Liver (tissue), 9 donors: ENCODE measurements around the gene C10orf53. TPM values are rescaled to one million over a fixed set of nuclear protein-coding genes. Genes with fewer than 3 reads are reported as not detected.

ENCODE experiments used
- DNase-seq: peaks from one replicate; pipeline ENCODE4 v3.0.0-alpha.2; 2017; ENCODE audit warnings: low spot score
- H3K27ac ChIP-seq, 2 donors: one replicate each; pipeline ENCODE4 v1.7.0; 2013; ENCODE audit warnings: inconsistent platforms in 2 of 2, low read length in 2 of 2, control low read depth in 1 of 2, low read depth in 1 of 2, mild to moderate bottlenecking in 1 of 2
- H3K27me3 ChIP-seq, 4 donors: one replicate each; pipeline versions ENCODE4 v1.6.1 to v1.7.0; 2013; ENCODE audit warnings: low read length in 3 of 4, inconsistent platforms in 1 of 4, mild to moderate bottlenecking in 1 of 4, moderate library complexity in 1 of 4; ENCODE audit not compliant: control insufficient read depth in 4 of 4, insufficient read depth in 4 of 4
- H3K36me3 ChIP-seq, 4 donors: one replicate each; pipeline versions ENCODE4 v1.6.1 to v1.7.0; 2013; ENCODE audit warnings: low read length in 3 of 4, mild to moderate bottlenecking in 3 of 4, low read depth in 1 of 4, moderate library complexity in 1 of 4; ENCODE audit not compliant: control insufficient read depth in 4 of 4, insufficient read depth in 3 of 4
- H3K4me1 ChIP-seq, 4 donors: one replicate each; pipeline versions ENCODE4 v1.6.1 to v1.7.0; 2013; ENCODE audit warnings: low read length in 3 of 4, mild to moderate bottlenecking in 3 of 4, moderate library complexity in 1 of 4; ENCODE audit not compliant: control insufficient read depth in 4 of 4, insufficient read depth in 4 of 4
- H3K4me3 ChIP-seq, 3 donors: one replicate each; pipeline versions ENCODE4 v1.6.1 to v1.7.0; 2013; ENCODE audit warnings: low read length in 3 of 3, control low read depth in 1 of 3, low read depth in 1 of 3, mild to moderate bottlenecking in 1 of 3
- H3K9ac ChIP-seq, 2 donors: one replicate each; pipeline ENCODE4 v1.7.0; 2013; ENCODE audit warnings: low read length in 2 of 2, mild to moderate bottlenecking in 2 of 2, moderate library complexity in 2 of 2, control low read depth in 1 of 2, low read depth in 1 of 2
- H3K9me3 ChIP-seq, 4 donors: one replicate each; pipeline versions ENCODE4 v1.6.1 to v1.7.0; 2013; ENCODE audit warnings: low read length in 3 of 4; ENCODE audit not compliant: control insufficient read depth in 4 of 4
- EGR1 ChIP-seq, 2 donors: IDR thresholded peaks; 2 replicates each; pipeline ENCODE4 v1.6.1; 2016 to 2018; ENCODE audit warnings: antibody characterized with exemption in 2 of 2, low read depth in 2 of 2
- FOXA1 ChIP-seq: IDR thresholded peaks from 2 replicates; pipeline ENCODE4 v1.6.1; 2016; ENCODE audit warnings: antibody characterized with exemption
- FOXA2 ChIP-seq: IDR thresholded peaks from 2 replicates; pipeline ENCODE4 v1.6.1; 2016; ENCODE audit warnings: antibody characterized with exemption
- GABPA ChIP-seq, 2 donors: IDR thresholded peaks in 1 of 2; conservative IDR thresholded peaks in 1 of 2; 2 replicates each; pipeline ENCODE4 v1.6.1; 2016; ENCODE audit warnings: antibody characterized with exemption in 2 of 2, mild to moderate bottlenecking in 1 of 2, moderate library complexity in 1 of 2
- HNF4A ChIP-seq, 2 donors: conservative IDR thresholded peaks; 2 replicates each; pipeline ENCODE4 v1.6.1; 2016; ENCODE audit warnings: antibody characterized with exemption in 2 of 2, mild to moderate bottlenecking in 2 of 2
- HNF4G ChIP-seq: IDR thresholded peaks from 2 replicates; pipeline ENCODE4 v1.6.1; 2016; ENCODE audit warnings: antibody characterized with exemption
- JUND ChIP-seq, 2 donors: IDR thresholded peaks; 2 replicates each; pipeline ENCODE4 v1.6.1; 2016; ENCODE audit warnings: antibody characterized with exemption in 2 of 2
- NR2F2 ChIP-seq: IDR thresholded peaks from 2 replicates; pipeline ENCODE4 v1.6.1; 2016; ENCODE audit warnings: antibody characterized with exemption
- RAD21 ChIP-seq, 2 donors: IDR thresholded peaks; 2 replicates each; pipeline ENCODE4 v1.6.1; 2016; ENCODE audit warnings: antibody characterized with exemption in 2 of 2, mild to moderate bottlenecking in 2 of 2
- RXRA ChIP-seq, 2 donors: IDR thresholded peaks; 2 replicates each; pipeline ENCODE4 v1.6.1; 2017 to 2018; ENCODE audit warnings: antibody characterized with exemption in 2 of 2, mild to moderate bottlenecking in 1 of 2
- SP1 ChIP-seq: IDR thresholded peaks from 2 replicates; pipeline ENCODE4 v1.6.1; 2018; ENCODE audit warnings: antibody characterized with exemption, mild to moderate bottlenecking
- TAF1 ChIP-seq: conservative IDR thresholded peaks from 2 replicates; pipeline ENCODE4 v1.6.1; 2016; ENCODE audit warnings: antibody characterized with exemption, mild to moderate bottlenecking
- YY1 ChIP-seq: IDR thresholded peaks from 2 replicates; pipeline ENCODE4 v1.6.1; 2016; ENCODE audit warnings: antibody characterized with exemption, mild to moderate bottlenecking
- WGBS: extraction: QIAGEN DNeasy Blood & Tissue Kit; methylation state at CpG from one replicate; pipeline ENCODE4 v1.1.7; 2013; 5-methylcytosine and 5-hydroxymethylcytosine counted together
- polyA plus RNA-seq, 2 donors: library from polyadenylated mRNA; stranded (reverse) in 1 of 2; unstranded in 1 of 2; fragments of 200-250 nt in 1 of 2; fragments of >200 nt in 1 of 2; fragmentation: Nextera tagmentation in 1 of 2; extraction: Ambion mirVana in 1 of 2; gene quantifications; one replicate each; pipeline versions ENCODE4 v1.2.1 to v1.2.3, GENCODE V29; 2013 to 2015
- total RNA-seq, 2 donors: library from RNA; depleted of rRNA; stranded (reverse); fragments of >200 nt; gene quantifications; one replicate each; pipeline ENCODE4 v1.2.3, GENCODE V29; 2014
- TF ChIP-seq, protein P1 (sequence below): IDR thresholded peaks from 2 replicates; pipeline ENCODE4 v1.6.1; 2016; ENCODE audit warnings: antibody characterized with exemption
- TF ChIP-seq, protein P2 (sequence below): IDR thresholded peaks from 2 replicates; pipeline ENCODE4 v1.6.1; 2016; ENCODE audit warnings: antibody characterized with exemption
- TF ChIP-seq, protein P3 (sequence below): IDR thresholded peaks from 2 replicates; pipeline ENCODE4 v1.6.1; 2016; ENCODE audit warnings: antibody characterized with exemption
- TF ChIP-seq, protein P4 (sequence below): IDR thresholded peaks from 2 replicates; pipeline ENCODE4 v1.6.1; 2016; ENCODE audit warnings: antibody characterized with exemption, mild to moderate bottlenecking
- TF ChIP-seq, protein P5 (sequence below): fragments of 150-350 bp; IDR thresholded peaks from 2 replicates; pipeline ENCODE4 v1.5.1; 2017; ENCODE audit warnings: improper control_type of control experiment, low read depth, low read length; ENCODE audit not compliant: missing input control
- donor health status: healthy.
- donor health status: healthy.
- donor health status: healthy.
- donor health status: healthy.
- donor health status: healthy.

C10orf53 gene
- total and polyA plus RNA-seq, 4 donors: not detected

DNA sequence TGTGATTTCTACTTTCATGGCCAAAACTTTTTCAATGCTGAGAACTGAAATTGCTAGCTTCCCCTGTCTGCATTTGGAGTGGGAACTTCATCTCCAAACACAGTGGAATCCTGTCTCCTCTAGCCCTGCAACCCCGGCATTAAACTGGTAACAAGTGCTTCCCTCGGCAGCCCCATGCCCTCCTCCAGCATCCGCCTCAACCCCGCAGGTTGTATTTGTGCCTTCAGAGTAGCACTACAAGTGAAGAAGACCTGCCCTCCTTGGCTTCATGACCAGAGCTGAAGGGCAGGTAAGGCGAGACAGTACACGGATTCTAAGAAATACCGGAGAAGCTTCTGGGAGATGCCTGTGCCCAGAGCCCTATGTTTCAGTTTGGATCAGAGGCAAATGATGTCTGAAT, 16.9 kb downstream of the C10orf53 start:
- Histone ChIP-seq H3K4me1 (no peaks in the 10 kb centered on the region), H3K9ac (no peak overlapping the region), H3K4me3 (no peak overlapping the region), H3K36me3 (no peaks in the 10 kb centered on the region), H3K27me3 (peaks cover 0 to 5% (median 0%) of the 10 kb centered on the region in 4 donors), H3K9me3 (no peaks in the 10 kb centered on the region), H3K27ac (no peak overlapping the region)
- TF ChIP-seq HNF4A (conservative IDR thresholded peaks at IDR 0.05) (no peak), NR2F2 (no peak), SP1 (no peak), JUND (IDR thresholded peaks at IDR 0.05) (no peak), RAD21 (IDR thresholded peaks at IDR 0.05) (no peak), YY1 (no peak), FOXA2 (no peak), GABPA (IDR thresholded peaks at IDR 0.05 in 1 of 2, conservative IDR thresholded peaks at IDR 0.05 in 1 of 2) (no peak), RXRA (IDR thresholded peaks at IDR 0.05) (no peak), TAF1 (no peak), HNF4G (no peak)
- TF ChIP-seq, protein P1, sequence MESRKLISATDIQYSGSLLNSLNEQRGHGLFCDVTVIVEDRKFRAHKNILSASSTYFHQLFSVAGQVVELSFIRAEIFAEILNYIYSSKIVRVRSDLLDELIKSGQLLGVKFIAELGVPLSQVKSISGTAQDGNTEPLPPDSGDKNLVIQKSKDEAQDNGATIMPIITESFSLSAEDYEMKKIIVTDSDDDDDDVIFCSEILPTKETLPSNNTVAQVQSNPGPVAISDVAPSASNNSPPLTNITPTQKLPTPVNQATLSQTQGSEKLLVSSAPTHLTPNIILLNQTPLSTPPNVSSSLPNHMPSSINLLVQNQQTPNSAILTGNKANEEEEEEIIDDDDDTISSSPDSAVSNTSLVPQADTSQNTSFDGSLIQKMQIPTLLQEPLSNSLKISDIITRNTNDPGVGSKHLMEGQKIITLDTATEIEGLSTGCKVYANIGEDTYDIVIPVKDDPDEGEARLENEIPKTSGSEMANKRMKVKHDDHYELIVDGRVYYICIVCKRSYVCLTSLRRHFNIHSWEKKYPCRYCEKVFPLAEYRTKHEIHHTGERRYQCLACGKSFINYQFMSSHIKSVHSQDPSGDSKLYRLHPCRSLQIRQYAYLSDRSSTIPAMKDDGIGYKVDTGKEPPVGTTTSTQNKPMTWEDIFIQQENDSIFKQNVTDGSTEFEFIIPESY: no peak
- TF ChIP-seq, protein P2, sequence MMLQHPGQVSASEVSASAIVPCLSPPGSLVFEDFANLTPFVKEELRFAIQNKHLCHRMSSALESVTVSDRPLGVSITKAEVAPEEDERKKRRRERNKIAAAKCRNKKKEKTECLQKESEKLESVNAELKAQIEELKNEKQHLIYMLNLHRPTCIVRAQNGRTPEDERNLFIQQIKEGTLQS: no peak
- TF ChIP-seq, protein P3, sequence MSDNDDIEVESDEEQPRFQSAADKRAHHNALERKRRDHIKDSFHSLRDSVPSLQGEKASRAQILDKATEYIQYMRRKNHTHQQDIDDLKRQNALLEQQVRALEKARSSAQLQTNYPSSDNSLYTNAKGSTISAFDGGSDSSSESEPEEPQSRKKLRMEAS: no peak
- 79% methylated on average over 7 of the region's 7 CpGs for WGBS
- no peak for DNase-seq

DNA sequence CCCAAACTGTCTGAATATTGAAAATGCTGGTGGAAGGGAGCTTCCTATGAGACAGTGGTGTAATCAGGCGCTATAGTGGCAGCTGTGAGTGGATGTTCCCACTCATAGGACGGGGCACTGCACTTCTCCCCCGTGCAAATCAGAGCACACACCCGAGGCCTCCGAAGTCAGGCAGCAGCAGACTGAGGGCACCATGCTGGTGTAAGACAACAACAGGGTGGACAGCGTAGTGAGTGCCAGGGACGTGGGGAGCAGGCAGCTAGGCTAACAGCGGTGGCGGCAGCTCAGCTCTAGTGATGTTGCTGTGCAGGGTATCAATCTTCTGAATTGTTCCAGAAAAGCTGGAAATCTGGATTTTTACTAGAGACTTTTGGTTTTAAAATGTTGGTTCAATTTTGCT, 19.2 kb downstream of the C10orf53 start:
- Histone ChIP-seq H3K27ac (no peak overlapping the region), H3K9ac (no peak overlapping the region), H3K36me3 (no peaks in the 10 kb centered on the region), H3K4me1 (no peaks in the 10 kb centered on the region), H3K9me3 (no peaks in the 10 kb centered on the region), H3K4me3 (no peak overlapping the region), H3K27me3 (no peaks in the 10 kb centered on the region)
- TF ChIP-seq, protein P1: no peak
- TF ChIP-seq JUND (IDR thresholded peaks at IDR 0.05) (no peak), FOXA1 (no peak), EGR1 (IDR thresholded peaks at IDR 0.05; ENCODE audit: low read depth in 2 of 2) (no peak), TAF1 (no peak), RXRA (IDR thresholded peaks at IDR 0.05) (no peak), SP1 (no peak), GABPA (IDR thresholded peaks at IDR 0.05 in 1 of 2, conservative IDR thresholded peaks at IDR 0.05 in 1 of 2) (no peak), FOXA2 (no peak), YY1 (no peak), NR2F2 (no peak), HNF4G (no peak), HNF4A (conservative IDR thresholded peaks at IDR 0.05) (no peak), RAD21 (IDR thresholded peaks at IDR 0.05) (no peak)
- TF ChIP-seq, protein P4, sequence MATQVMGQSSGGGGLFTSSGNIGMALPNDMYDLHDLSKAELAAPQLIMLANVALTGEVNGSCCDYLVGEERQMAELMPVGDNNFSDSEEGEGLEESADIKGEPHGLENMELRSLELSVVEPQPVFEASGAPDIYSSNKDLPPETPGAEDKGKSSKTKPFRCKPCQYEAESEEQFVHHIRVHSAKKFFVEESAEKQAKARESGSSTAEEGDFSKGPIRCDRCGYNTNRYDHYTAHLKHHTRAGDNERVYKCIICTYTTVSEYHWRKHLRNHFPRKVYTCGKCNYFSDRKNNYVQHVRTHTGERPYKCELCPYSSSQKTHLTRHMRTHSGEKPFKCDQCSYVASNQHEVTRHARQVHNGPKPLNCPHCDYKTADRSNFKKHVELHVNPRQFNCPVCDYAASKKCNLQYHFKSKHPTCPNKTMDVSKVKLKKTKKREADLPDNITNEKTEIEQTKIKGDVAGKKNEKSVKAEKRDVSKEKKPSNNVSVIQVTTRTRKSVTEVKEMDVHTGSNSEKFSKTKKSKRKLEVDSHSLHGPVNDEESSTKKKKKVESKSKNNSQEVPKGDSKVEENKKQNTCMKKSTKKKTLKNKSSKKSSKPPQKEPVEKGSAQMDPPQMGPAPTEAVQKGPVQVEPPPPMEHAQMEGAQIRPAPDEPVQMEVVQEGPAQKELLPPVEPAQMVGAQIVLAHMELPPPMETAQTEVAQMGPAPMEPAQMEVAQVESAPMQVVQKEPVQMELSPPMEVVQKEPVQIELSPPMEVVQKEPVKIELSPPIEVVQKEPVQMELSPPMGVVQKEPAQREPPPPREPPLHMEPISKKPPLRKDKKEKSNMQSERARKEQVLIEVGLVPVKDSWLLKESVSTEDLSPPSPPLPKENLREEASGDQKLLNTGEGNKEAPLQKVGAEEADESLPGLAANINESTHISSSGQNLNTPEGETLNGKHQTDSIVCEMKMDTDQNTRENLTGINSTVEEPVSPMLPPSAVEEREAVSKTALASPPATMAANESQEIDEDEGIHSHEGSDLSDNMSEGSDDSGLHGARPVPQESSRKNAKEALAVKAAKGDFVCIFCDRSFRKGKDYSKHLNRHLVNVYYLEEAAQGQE: no peak
- TF ChIP-seq, protein P3: no peak
- TF ChIP-seq, protein P2: no peak
- TF ChIP-seq, protein P5, sequence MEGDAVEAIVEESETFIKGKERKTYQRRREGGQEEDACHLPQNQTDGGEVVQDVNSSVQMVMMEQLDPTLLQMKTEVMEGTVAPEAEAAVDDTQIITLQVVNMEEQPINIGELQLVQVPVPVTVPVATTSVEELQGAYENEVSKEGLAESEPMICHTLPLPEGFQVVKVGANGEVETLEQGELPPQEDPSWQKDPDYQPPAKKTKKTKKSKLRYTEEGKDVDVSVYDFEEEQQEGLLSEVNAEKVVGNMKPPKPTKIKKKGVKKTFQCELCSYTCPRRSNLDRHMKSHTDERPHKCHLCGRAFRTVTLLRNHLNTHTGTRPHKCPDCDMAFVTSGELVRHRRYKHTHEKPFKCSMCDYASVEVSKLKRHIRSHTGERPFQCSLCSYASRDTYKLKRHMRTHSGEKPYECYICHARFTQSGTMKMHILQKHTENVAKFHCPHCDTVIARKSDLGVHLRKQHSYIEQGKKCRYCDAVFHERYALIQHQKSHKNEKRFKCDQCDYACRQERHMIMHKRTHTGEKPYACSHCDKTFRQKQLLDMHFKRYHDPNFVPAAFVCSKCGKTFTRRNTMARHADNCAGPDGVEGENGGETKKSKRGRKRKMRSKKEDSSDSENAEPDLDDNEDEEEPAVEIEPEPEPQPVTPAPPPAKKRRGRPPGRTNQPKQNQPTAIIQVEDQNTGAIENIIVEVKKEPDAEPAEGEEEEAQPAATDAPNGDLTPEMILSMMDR: no peak
- no peak for DNase-seq
- WGBS: 78% methylated on average over 9 of the region's 9 CpGs
